BE2C (cell line): ENCODE measurements around the gene RET.

Experiments used
- DNase-seq: peaks from one replicate; pipeline ENCODE4 v3.0.0-alpha.2; 2020
- H3K27me3 ChIP-seq: fragments of 250-450 bp; sonication (Bioruptor Pico); 2 replicates; pipeline ENCODE4 v1.5.1; 2020; ENCODE audit warnings: mild to moderate bottlenecking
- H3K36me3 ChIP-seq: fragments of 250-450 bp; sonication (Bioruptor Pico); 2 replicates; pipeline ENCODE4 v1.5.1; 2020; ENCODE audit warnings: mild to moderate bottlenecking
- H3K4me1 ChIP-seq: fragments of 250-450 bp; sonication (Bioruptor Pico); 2 replicates; pipeline ENCODE4 v1.5.1; 2020
- H3K4me3 ChIP-seq: 2 replicates; pipeline ENCODE4 v1.5.1; 2011; ENCODE audit warnings: low read depth, low read length
- H3K9me3 ChIP-seq: fragments of 250-450 bp; sonication (Bioruptor Pico); 2 replicates; pipeline ENCODE4 v1.5.1; 2020
- CTCF ChIP-seq: IDR thresholded peaks from 2 replicates; pipeline ENCODE4 v1.5.1; 2012; ENCODE audit warnings: mild to moderate bottlenecking, low read depth, low read length

Gene RET

GRCh38 chr10:43040482-43041256 is 36.2 kb upstream of the RET start:
- Histone ChIP-seq H3K9me3 (no peaks in the 10 kb centered on the region), H3K36me3 (no peaks in the 10 kb centered on the region), H3K27me3 (no peaks in the 10 kb centered on the region), H3K4me3 (no peak overlapping the region), H3K4me1 (peaks cover 48% of the 10 kb centered on the region)
- no peak for DNase-seq
- no peak for TF ChIP-seq CTCF

- Histone ChIP-seq H3K27me3 (no peaks in the 10 kb centered on the region), H3K4me3 (no peak overlapping the region), H3K9me3 (no peaks in the 10 kb centered on the region), H3K36me3 (no peaks in the 10 kb centered on the region), H3K4me1 (peaks cover 50% of the 10 kb centered on the region)
- no peak for DNase-seq
- no peak for TF ChIP-seq CTCF
Measured at GRCh38 chr10:43041422-43042342, 35.2 kb upstream of the RET start.

GRCh38 chr10:43042503-43043341 is 34.1 kb upstream of the RET start:
- H3K27me3 ChIP-seq = no peaks in the 10 kb centered on the region
- H3K36me3 ChIP-seq = no peaks in the 10 kb centered on the region
- no peak overlapping the region for H3K4me3 ChIP-seq
- H3K9me3 ChIP-seq = no peaks in the 10 kb centered on the region
- no peak for TF ChIP-seq CTCF
- no peak for DNase-seq
- H3K4me1 ChIP-seq = peaks cover 58% of the 10 kb centered on the region

- Histone ChIP-seq H3K9me3 (no peaks in the 10 kb centered on the region), H3K4me3 (no peak overlapping the region), H3K27me3 (no peaks in the 10 kb centered on the region), H3K4me1 (peaks cover 58% of the 10 kb centered on the region), H3K36me3 (no peaks in the 10 kb centered on the region)
- no peak for DNase-seq
- no peak for TF ChIP-seq CTCF
Measured at GRCh38 chr10:43043342-43043772, 33.5 kb upstream of the RET start.

- no peaks in the 10 kb centered on the region for H3K27me3 ChIP-seq
- peaks cover 53% of the 10 kb centered on the region for H3K4me1 ChIP-seq
- H3K9me3 ChIP-seq = no peaks in the 10 kb centered on the region
- no peak for TF ChIP-seq CTCF
- DNase-seq = no peak
- H3K4me3 ChIP-seq = no peak overlapping the region
- no peaks in the 10 kb centered on the region for H3K36me3 ChIP-seq
Measured at GRCh38 chr10:43043773-43044447, 33.0 kb upstream of the RET start.
